GM23338 (cell line): ENCODE measurements around the gene SCN3B. TPM values are rescaled to one million over a fixed set of nuclear protein-coding genes. Genes with fewer than 3 reads are reported as not detected.

Experiments used
- ATAC-seq: fragments of 200-7000 bp; cut with Tn5 transposase; 3 replicates; pipeline ENCODE4 v1.9.1; 2020
- DNase-seq: peaks from one replicate; pipeline ENCODE4 v3.0.0-alpha.2; 2015; ENCODE audit warnings: low spot score
- H2AFZ ChIP-seq: fragments of 200-600 bp; sonication (generic); 2 replicates; pipeline ENCODE4 v1.8.0; 2016; ENCODE audit warnings: antibody characterized with exemption, mild to moderate bottlenecking, moderate library complexity
- H3F3A ChIP-seq: fragments of 200-600 bp; sonication (generic); replicated peaks from 2 replicates; pipeline ENCODE4 v1.8.0; 2017; ENCODE audit warnings: antibody characterized with exemption, mixed run types, low read depth
- H3K27ac ChIP-seq: fragments of 200-600 bp; sonication (generic); 2 replicates; pipeline ENCODE4 v1.6.1; 2016; ENCODE audit warnings: low read depth
- H3K27me3 ChIP-seq: fragments of 200-600 bp; sonication (generic); 2 replicates; pipeline ENCODE4 v1.8.0; 2016; ENCODE audit warnings: mild to moderate bottlenecking, mixed run types, moderate library complexity; ENCODE audit not compliant: insufficient read depth
- H3K36me3 ChIP-seq: fragments of 200-600 bp; sonication (generic); 2 replicates; pipeline ENCODE4 v1.8.0; 2016; ENCODE audit warnings: mild to moderate bottlenecking; ENCODE audit not compliant: insufficient read depth
- H3K4me1 ChIP-seq: fragments of 200-600 bp; sonication (generic); 2 replicates; pipeline ENCODE4 v1.8.0; 2016; ENCODE audit warnings: mild to moderate bottlenecking, moderate library complexity; ENCODE audit not compliant: insufficient read depth
- H3K4me2 ChIP-seq: fragments of 200-600 bp; sonication (generic); 2 replicates; pipeline ENCODE4 v1.7.1; 2017; ENCODE audit warnings: mixed run types
- H3K4me3 ChIP-seq: fragments of 200-600 bp; sonication (generic); 2 replicates; pipeline ENCODE4 v1.6.1; 2016; ENCODE audit warnings: mixed run types
- H3K79me2 ChIP-seq: fragments of 200-600 bp; sonication (generic); replicated peaks from 2 replicates; pipeline ENCODE4 v1.8.0; 2017; ENCODE audit warnings: mild to moderate bottlenecking; ENCODE audit not compliant: insufficient read depth
- H3K9me2 ChIP-seq: fragments of 200-600 bp; sonication (generic); 2 replicates; pipeline ENCODE4 v1.8.0; 2017; ENCODE audit not compliant: insufficient read depth
- H4K20me1 ChIP-seq: fragments of 200-600 bp; sonication (generic); replicated peaks from 2 replicates; pipeline ENCODE4 v1.8.0; 2017; ENCODE audit warnings: mild to moderate bottlenecking; ENCODE audit not compliant: insufficient read depth
- H3K27ac Mint-ChIP-seq: 2 replicates; pipeline ENCODE4 v1.8.0; 2020; ENCODE audit warnings: inconsistent platforms, mild to moderate bottlenecking, moderate library complexity, mixed read lengths
- H3K27me3 Mint-ChIP-seq: 3 replicates; pipeline ENCODE4 v1.8.0; 2022; ENCODE audit warnings: low read depth, mild to moderate bottlenecking, moderate library complexity, mixed read lengths, inconsistent platforms; ENCODE audit not compliant: insufficient read depth, poor library complexity
- H3K36me3 Mint-ChIP-seq: 3 replicates; pipeline ENCODE4 v1.8.0; 2021; ENCODE audit warnings: low read depth, mild to moderate bottlenecking, inconsistent platforms, moderate library complexity, mixed read lengths
- H3K4me1 Mint-ChIP-seq: 3 replicates; pipeline ENCODE4 v1.8.0; 2020; ENCODE audit warnings: mild to moderate bottlenecking, inconsistent platforms, mixed read lengths
- H3K4me3 Mint-ChIP-seq: 3 replicates; pipeline ENCODE4 v1.8.0; 2021; ENCODE audit warnings: moderate library complexity, mild to moderate bottlenecking, inconsistent platforms, mixed read lengths
- H3K9me3 Mint-ChIP-seq: 3 replicates; pipeline ENCODE4 v1.8.0; 2020; ENCODE audit warnings: moderate library complexity, mild to moderate bottlenecking, inconsistent platforms, mixed read lengths
- CREB1 ChIP-seq: fragments of 250-450 bp; sonication (Bioruptor Pico); IDR thresholded peaks from 2 replicates; pipeline ENCODE4 v1.5.0; 2020; ENCODE audit warnings: low read depth, mild to moderate bottlenecking, moderate library complexity
- JUNB ChIP-seq: IDR thresholded peaks from one replicate; pipeline ENCODE4 v1.6.1; 2016; ENCODE audit warnings: antibody characterized with exemption; ENCODE audit not compliant: unreplicated experiment
- NANOG ChIP-seq: IDR thresholded peaks from 2 replicates; pipeline ENCODE4 v1.6.1; 2016; ENCODE audit warnings: antibody characterized with exemption, borderline replicate concordance
- REST ChIP-seq: IDR thresholded peaks from one replicate; pipeline ENCODE4 v1.6.1; 2018; ENCODE audit warnings: antibody characterized with exemption; ENCODE audit not compliant: unreplicated experiment
- ZNF114 ChIP-seq: fragments of 250-450 bp; sonication (Bioruptor Pico); IDR thresholded peaks from 2 replicates; pipeline ENCODE4 v1.5.0; 2020; ENCODE audit warnings: mild to moderate bottlenecking, moderate library complexity
- ZNF331 ChIP-seq: fragments of 250-450 bp; sonication (Bioruptor Pico); IDR thresholded peaks from 2 replicates; pipeline ENCODE4 v1.5.0; 2020; ENCODE audit warnings: low read depth, mild to moderate bottlenecking, moderate library complexity
- ZNF462 ChIP-seq: fragments of 250-450 bp; sonication (Bioruptor Pico); IDR thresholded peaks from 2 replicates; pipeline ENCODE4 v1.5.0; 2020; ENCODE audit warnings: mild to moderate bottlenecking, moderate library complexity
- polyA plus RNA-seq: library from polyadenylated mRNA; unstranded; fragments of >200 nt; fragmentation: Nextera tagmentation; extraction: Ambion mirVana; gene quantifications from 2 replicates; pipeline ENCODE4 v1.2.1, GENCODE V29; 2016
- total RNA-seq: library from RNA; depleted of rRNA; stranded (reverse); fragments of >200 nt; shearing (Covaris generic); gene quantifications from 2 replicates; pipeline ENCODE4 v1.2.3, GENCODE V29; 2014

The SCN3B gene
- total and polyA plus RNA-seq, 2 experiments from 2014 or later = 0.74 to 1.7 TPM

- TF ChIP-seq ZNF462 (CRISPR knock-in tag) = no peak
- TF ChIP-seq REST = no peak
- TF ChIP-seq ZNF331 (CRISPR knock-in tag) = no peak
- no peak for TF ChIP-seq ZNF114
- no peak for TF ChIP-seq NANOG
These were observed 40.1 kb upstream of the SCN3B start (continued) for GRCh38 chr11:123694551-123694950.

DNA sequence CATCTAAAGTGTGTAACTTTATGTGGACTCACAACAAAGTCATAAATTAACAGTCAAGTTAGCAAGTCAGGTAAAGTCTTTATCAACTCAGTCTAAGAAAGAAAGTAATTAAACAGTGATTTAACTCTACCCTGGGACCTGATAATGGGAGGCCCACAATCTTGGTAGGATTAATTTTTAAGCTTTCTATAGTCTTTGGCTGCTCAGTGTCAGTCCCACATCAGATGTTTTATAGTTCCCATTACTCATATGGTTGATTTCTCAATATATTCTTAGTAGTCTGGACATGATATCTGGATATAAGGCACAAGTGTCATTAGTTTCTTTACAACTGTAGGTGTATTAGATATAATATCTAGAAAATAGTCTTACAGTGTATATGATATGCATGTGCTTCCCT lies 38.5 kb upstream of the SCN3B start:
- no peak for DNase-seq
- H3K4me3 ChIP-seq = no peak overlapping the region
- no peak for TF ChIP-seq ZNF331 (CRISPR knock-in tag)
- TF ChIP-seq ZNF114 = no peak
- TF ChIP-seq CREB1 (CRISPR knock-in tag) = no peak
- no peak for TF ChIP-seq JUNB

More for the DNA sequence above, 38.5 kb upstream of the SCN3B start:
- Mint-ChIP-seq H3K27me3 (peaks cover 6% of the 10 kb centered on the region), H3K9me3 (no peaks in the 10 kb centered on the region), H3K4me1 (no peaks in the 10 kb centered on the region), H3K36me3 (no peaks in the 10 kb centered on the region), H3K27ac (no peak overlapping the region), H3K4me3 (no peak overlapping the region)
- Histone ChIP-seq H4K20me1 (no peaks in the 10 kb centered on the region), H3K36me3 (no peaks in the 10 kb centered on the region), H3K79me2 (no peaks in the 10 kb centered on the region), H3K4me1 (no peaks in the 10 kb centered on the region), H3F3A (no peaks in the 10 kb centered on the region), H3K9me2 (no peaks in the 10 kb centered on the region), H3K27ac (no peak overlapping the region), H3K27me3 (no peaks in the 10 kb centered on the region), H3K4me2 (no peak overlapping the region), H2AFZ (no peak overlapping the region)
- no peak for ATAC-seq
